ENCODE data around the gene ADRA2B. TPM values are rescaled to one million over a fixed set of nuclear protein-coding genes. Genes with fewer than 3 reads are reported as not detected.

Gene ADRA2B
- total RNA-seq, 1 experiment from 2014 or later = 2.7 TPM

- Histone ChIP-seq H4K91ac (ENCODE audit: insufficient read length, low read depth, low read length) (no peak overlapping the region), H2BK5ac (ENCODE audit: insufficient read length, low read length) (no peak overlapping the region), H3K23me2 (ENCODE audit: insufficient read length, low read depth, low read length, poor library complexity, severe bottlenecking) (peaks cover 6% of the 10 kb centered on the region), H2BK12ac (ENCODE audit: insufficient read length, low read depth, low read length) (no peak overlapping the region), H4K5ac (ENCODE audit: insufficient read length, low read depth, low read length) (no peak overlapping the region), H3T11ph (ENCODE audit: low read length) (no peak overlapping the region), H3K56ac (ENCODE audit: insufficient read length, low read depth, low read length) (no peak overlapping the region), H3K18ac (ENCODE audit: insufficient read length, low read depth, low read length) (no peak overlapping the region), H3K9ac (ENCODE audit: extremely low read depth, insufficient read length, low read length) (no peak overlapping the region), H4K20me1 (ENCODE audit: control insufficient read depth, insufficient read depth, insufficient read length) (no peaks in the 10 kb centered on the region), H2BK120ac (ENCODE audit: low read depth, low read length, poor library complexity, severe bottlenecking) (no peak overlapping the region), H2BK15ac (ENCODE audit: low read depth, low read length) (no peak overlapping the region), H3K23ac (ENCODE audit: insufficient read length, low read depth, low read length) (no peak overlapping the region), H2AK5ac (ENCODE audit: insufficient read length, low read length) (no peak overlapping the region), H2AFZ (ENCODE audit: low read length) (no peak overlapping the region), H4K8ac (replicated peaks; ENCODE audit: insufficient read length, low read depth, low read length) (no peak overlapping the region), H3K27me3 (ENCODE audit: insufficient read depth, low read length) (no peaks in the 10 kb centered on the region; the same call in 1 of the 2 replicates), H3K14ac (ENCODE audit: insufficient read depth, low read length) (no peak overlapping the region), H3K27ac (ENCODE audit: insufficient read length, low read depth, low read length) (no peak overlapping the region), H2BK20ac (ENCODE audit: low read depth, low read length, poor library complexity, severe bottlenecking) (no peak overlapping the region), H3K79me1 (ENCODE audit: insufficient read depth, low read depth, low read length, poor library complexity, severe bottlenecking) (no peaks in the 10 kb centered on the region), H3K4ac (ENCODE audit: low read depth, low read length) (no peak overlapping the region), H3K4me2 (ENCODE audit: insufficient read depth, insufficient read length, low read length) (no peak overlapping the region), H3K79me2 (ENCODE audit: insufficient read depth, low read length) (no peaks in the 10 kb centered on the region), H3K4me1 (ENCODE audit: insufficient read depth, low read length) (no peaks in the 10 kb centered on the region; the same call in 1 of the 2 replicates), H3K9me3 (ENCODE audit: control insufficient read depth, low read depth, low read length) (no peaks in the 10 kb centered on the region)
- Mint-ChIP-seq H3K36me3 (ENCODE audit: insufficient read depth in 1 of 3, low read depth in 3 of 3) (peaks cover 0 to 18% (median 0%) of the 10 kb centered on the region in 3 experiments; a peak in 2 of 7 replicates), H3K9me3 (no peaks in the 10 kb centered on the region), H3K27ac (peak overlapping the region in 1 of 3 experiments; percentile 35; a peak in 1 of 7 replicates), H3K4me3 (peak overlapping the region in 1 of 2 experiments; percentile 83; a peak in 2 of 5 replicates), H3K27me3 (ENCODE audit: low read depth) (peaks cover 39% of the 10 kb centered on the region), H3K4me1 (peaks cover 22 to 38% of the 10 kb centered on the region in 2 experiments)
- WGBS (ENCODE audit: extremely low coverage, insufficient read length, low lambda C conversion rate) = no CpG with 5 or more reads among the region's 10 CpGs
- no peak for DNase-seq
- no peak for TF ChIP-seq CTCF (conservative IDR thresholded peaks at IDR 0.05)
These were observed 27.0 kb upstream of the ADRA2B start for GRCh38 chr2:96143231-96143847.

Measured in H9 (cell line).